HEK293 (cell line): ENCODE results near the gene ICAM3.
A peak's percentile ranks its signal among the peaks of the same experiment; 100 is the strongest.

Experiments
- GLI4 ChIP-seq: fragments of 450-650 bp; formaldehyde crosslinking; IDR thresholded peaks from 2 replicates; pipeline ENCODE4 v1.5.1; 2016; ENCODE audit warnings: missing biosample characterization, missing genetic modification characterization
- GLIS1 ChIP-seq: fragments of 450-650 bp; formaldehyde crosslinking; IDR thresholded peaks from 2 replicates; pipeline ENCODE4 v1.5.1; 2016; ENCODE audit warnings: missing biosample characterization, missing genetic modification characterization
- HOXC10 ChIP-seq: sonication (generic); formaldehyde crosslinking; IDR thresholded peaks from 2 replicates; pipeline ENCODE4 v1.8.1; 2023; ENCODE audit warnings: mild to moderate bottlenecking, missing genetic modification reagents
- KLF7 ChIP-seq: fragments of 450-650 bp; formaldehyde crosslinking; IDR thresholded peaks from 2 replicates; pipeline ENCODE4 v1.5.1; 2016; ENCODE audit warnings: missing biosample characterization, missing genetic modification characterization, borderline replicate concordance
- OVOL3 ChIP-seq: fragments of 450-650 bp; formaldehyde crosslinking; IDR thresholded peaks from 2 replicates; pipeline ENCODE4 v1.5.1; 2016; ENCODE audit warnings: missing biosample characterization, missing genetic modification characterization
- PRDM6 ChIP-seq: fragments of 450-650 bp; formaldehyde crosslinking; IDR thresholded peaks from 2 replicates; pipeline ENCODE4 v1.5.1; 2017; ENCODE audit warnings: missing biosample characterization, missing genetic modification characterization
- REPIN1 ChIP-seq: fragments of 450-650 bp; formaldehyde crosslinking; IDR thresholded peaks from 2 replicates; pipeline ENCODE4 v1.5.1; 2017; ENCODE audit warnings: missing biosample characterization, missing genetic modification characterization, low read depth
- TRIM28 ChIP-seq: IDR thresholded peaks from 2 replicates; pipeline ENCODE4 v1.6.1; 2011; ENCODE audit warnings: low read length, control low read depth, borderline replicate concordance
- ZNF10 ChIP-seq: fragments of 450-650 bp; formaldehyde crosslinking; IDR thresholded peaks from 2 replicates; pipeline ENCODE4 v1.5.1; 2017; ENCODE audit warnings: missing biosample characterization, missing genetic modification characterization
- ZNF146 ChIP-seq: fragments of 450-650 bp; formaldehyde crosslinking; IDR thresholded peaks from 2 replicates; pipeline ENCODE4 v1.5.1; 2016; ENCODE audit warnings: missing biosample characterization, missing genetic modification characterization
- ZNF16 ChIP-seq: fragments of 450-650 bp; formaldehyde crosslinking; IDR thresholded peaks from 2 replicates; pipeline ENCODE4 v1.5.1; 2016; ENCODE audit warnings: low read depth, missing biosample characterization, missing genetic modification characterization
- ZNF214 ChIP-seq: fragments of 450-650 bp; formaldehyde crosslinking; IDR thresholded peaks from 2 replicates; pipeline ENCODE4 v1.5.1; 2017; ENCODE audit warnings: missing biosample characterization, mild to moderate bottlenecking, missing genetic modification characterization, borderline replicate concordance
- ZNF23 ChIP-seq: fragments of 450-650 bp; formaldehyde crosslinking; IDR thresholded peaks from 2 replicates; pipeline ENCODE4 v1.5.1; 2016; ENCODE audit warnings: missing biosample characterization, missing genetic modification characterization, borderline replicate concordance
- ZNF266 ChIP-seq: fragments of 450-650 bp; formaldehyde crosslinking; IDR thresholded peaks from 2 replicates; pipeline ENCODE4 v1.5.1; 2016; ENCODE audit warnings: missing biosample characterization, missing genetic modification characterization, low read depth
- ZNF292 ChIP-seq: fragments of 450-650 bp; formaldehyde crosslinking; IDR thresholded peaks from 2 replicates; pipeline ENCODE4 v1.5.1; 2016; ENCODE audit warnings: low read depth, missing biosample characterization, missing genetic modification characterization, borderline replicate concordance
- ZNF362 ChIP-seq: fragments of 450-650 bp; formaldehyde crosslinking; IDR thresholded peaks from 2 replicates; pipeline ENCODE4 v1.5.1; 2016; ENCODE audit warnings: missing biosample characterization, missing genetic modification characterization
- ZNF391 ChIP-seq: fragments of 450-650 bp; formaldehyde crosslinking; IDR thresholded peaks from 2 replicates; pipeline ENCODE4 v1.5.1; 2016; ENCODE audit warnings: low read depth, missing biosample characterization, missing genetic modification characterization, borderline replicate concordance
- ZNF426 ChIP-seq: fragments of 450-650 bp; formaldehyde crosslinking; IDR thresholded peaks from 2 replicates; pipeline ENCODE4 v1.5.1; 2017; ENCODE audit warnings: missing biosample characterization, missing genetic modification characterization, mild to moderate bottlenecking, inconsistent platforms, moderate library complexity
- ZNF473 ChIP-seq: fragments of 450-650 bp; formaldehyde crosslinking; IDR thresholded peaks from 2 replicates; pipeline ENCODE4 v1.5.1; 2017; ENCODE audit warnings: missing biosample characterization, missing genetic modification characterization
- ZNF501 ChIP-seq: fragments of 450-650 bp; formaldehyde crosslinking; IDR thresholded peaks from 2 replicates; pipeline ENCODE4 v1.5.1; 2016; ENCODE audit warnings: missing biosample characterization, missing genetic modification characterization
- ZNF560 ChIP-seq: fragments of 450-650 bp; formaldehyde crosslinking; IDR thresholded peaks from 2 replicates; pipeline ENCODE4 v1.5.1; 2017; ENCODE audit warnings: missing biosample characterization, missing genetic modification characterization, borderline replicate concordance
- ZNF585B ChIP-seq: fragments of 450-650 bp; formaldehyde crosslinking; IDR thresholded peaks from 2 replicates; pipeline ENCODE4 v1.5.1; 2016; ENCODE audit warnings: missing biosample characterization, missing genetic modification characterization
- ZNF626 ChIP-seq: fragments of 450-650 bp; sonication (Bioruptor Pico); formaldehyde crosslinking; IDR thresholded peaks from 2 replicates; pipeline ENCODE4 v1.5.1; 2018; ENCODE audit warnings: missing biosample characterization, missing genetic modification characterization, inconsistent platforms
- ZNF639 ChIP-seq: fragments of 450-650 bp; formaldehyde crosslinking; IDR thresholded peaks from 2 replicates; pipeline ENCODE4 v1.5.1; 2016; ENCODE audit warnings: missing biosample characterization, missing genetic modification characterization
- ZNF645 ChIP-seq: fragments of 450-650 bp; formaldehyde crosslinking; IDR thresholded peaks from 2 replicates; pipeline ENCODE4; 2016; ENCODE audit warnings: missing biosample characterization, missing genetic modification characterization
- ZNF704 ChIP-seq: fragments of 450-650 bp; formaldehyde crosslinking; IDR thresholded peaks from 2 replicates; pipeline ENCODE4 v1.5.1; 2016; ENCODE audit warnings: missing biosample characterization, missing genetic modification characterization
- ZNF747 ChIP-seq: fragments of 450-650 bp; formaldehyde crosslinking; IDR thresholded peaks from 2 replicates; pipeline ENCODE4 v1.5.1; 2016; ENCODE audit warnings: missing biosample characterization, missing genetic modification characterization
- ZNF830 ChIP-seq: fragments of 450-650 bp; IDR thresholded peaks from 2 replicates; pipeline ENCODE4 v1.5.0; 2018; ENCODE audit warnings: missing biosample characterization, missing genetic modification characterization, low read depth, mild to moderate bottlenecking, moderate library complexity
- ZSCAN16 ChIP-seq: fragments of 450-650 bp; formaldehyde crosslinking; IDR thresholded peaks from 2 replicates; pipeline ENCODE4 v1.5.1; 2016; ENCODE audit warnings: missing biosample characterization, missing genetic modification characterization
- ZXDB ChIP-seq: fragments of 450-650 bp; formaldehyde crosslinking; IDR thresholded peaks from 2 replicates; pipeline ENCODE4 v1.5.1; 2016; ENCODE audit warnings: missing biosample characterization, missing genetic modification characterization
- TF ChIP-seq, protein P1 (sequence below): fragments of 450-650 bp; formaldehyde crosslinking; IDR thresholded peaks from 2 replicates; pipeline ENCODE4 v1.5.1; 2016; ENCODE audit warnings: missing biosample characterization, missing genetic modification characterization, borderline replicate concordance
- TF ChIP-seq, protein P2 (sequence below): IDR thresholded peaks from 2 replicates; pipeline ENCODE4 v1.6.1; 2011; ENCODE audit warnings: mild to moderate bottlenecking, low read depth, low read length, borderline replicate concordance

The ICAM3 gene

DNA sequence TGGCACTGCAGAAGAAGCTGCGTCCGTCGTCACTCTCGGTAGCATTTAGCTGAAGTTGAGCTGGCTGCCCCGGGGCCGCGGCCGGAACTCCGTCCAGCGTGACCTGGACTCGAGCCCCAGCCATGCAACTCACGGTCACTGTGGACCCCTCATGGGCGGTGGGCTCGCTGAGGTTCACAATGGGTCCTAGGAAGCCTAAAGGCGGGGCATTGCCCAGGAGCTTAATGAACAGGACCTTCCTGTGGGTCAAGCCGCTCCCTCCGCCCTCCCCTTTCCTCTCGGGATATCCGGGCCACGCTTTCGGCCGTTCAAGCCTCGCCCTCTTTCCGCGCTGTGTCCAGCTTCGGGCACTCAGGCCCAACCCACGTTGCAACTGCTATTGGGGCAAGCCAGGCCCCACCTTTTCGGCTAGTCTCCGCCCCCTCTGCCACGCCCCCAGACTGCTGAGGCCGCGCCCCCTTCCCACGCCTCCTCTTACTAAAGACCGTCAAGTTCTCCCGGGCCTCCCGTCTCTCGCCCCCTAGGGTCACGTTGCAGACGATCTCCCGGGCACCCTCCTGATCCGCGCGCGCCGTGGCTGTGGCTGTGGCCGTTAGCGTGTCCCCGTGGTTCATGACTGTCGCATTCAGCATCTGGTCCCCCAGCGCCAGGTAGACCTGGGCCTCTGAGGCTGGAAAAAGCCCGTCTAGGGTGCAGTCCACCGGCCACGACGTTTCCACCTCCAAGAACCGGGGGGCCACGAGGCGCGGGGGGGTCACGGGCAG, 4.7 kb downstream of the ICAM3 start (continued):
- TF ChIP-seq, protein P1, sequence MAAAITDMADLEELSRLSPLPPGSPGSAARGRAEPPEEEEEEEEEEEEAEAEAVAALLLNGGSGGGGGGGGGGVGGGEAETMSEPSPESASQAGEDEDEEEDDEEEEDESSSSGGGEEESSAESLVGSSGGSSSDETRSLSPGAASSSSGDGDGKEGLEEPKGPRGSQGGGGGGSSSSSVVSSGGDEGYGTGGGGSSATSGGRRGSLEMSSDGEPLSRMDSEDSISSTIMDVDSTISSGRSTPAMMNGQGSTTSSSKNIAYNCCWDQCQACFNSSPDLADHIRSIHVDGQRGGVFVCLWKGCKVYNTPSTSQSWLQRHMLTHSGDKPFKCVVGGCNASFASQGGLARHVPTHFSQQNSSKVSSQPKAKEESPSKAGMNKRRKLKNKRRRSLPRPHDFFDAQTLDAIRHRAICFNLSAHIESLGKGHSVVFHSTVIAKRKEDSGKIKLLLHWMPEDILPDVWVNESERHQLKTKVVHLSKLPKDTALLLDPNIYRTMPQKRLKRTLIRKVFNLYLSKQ = no peak
- no peak for TF ChIP-seq ZNF426
- no peak for TF ChIP-seq ZNF391 (tag by site-specific recombination)
- TF ChIP-seq ZNF560 (tag by site-specific recombination) = no peak
- no peak for TF ChIP-seq TRIM28
- TF ChIP-seq GLIS1 (tag by site-specific recombination) = peak; percentile 68
- TF ChIP-seq ZNF704 (tag by site-specific recombination) = no peak
- no peak for TF ChIP-seq ZNF747 (tag by site-specific recombination)
- no peak for TF ChIP-seq HOXC10 (CRISPR knock-in tag)
- no peak for TF ChIP-seq REPIN1 (tag by site-specific recombination)
- no peak for TF ChIP-seq ZNF292
- TF ChIP-seq ZSCAN16 (tag by site-specific recombination) = no peak
- TF ChIP-seq ZNF146 (tag by site-specific recombination) = no peak
- TF ChIP-seq ZNF362 (tag by site-specific recombination) = no peak
- no peak for TF ChIP-seq ZNF501
- no peak for TF ChIP-seq PRDM6 (tag by site-specific recombination)
- TF ChIP-seq ZNF16 (tag by site-specific recombination) = no peak
- TF ChIP-seq, protein P2, sequence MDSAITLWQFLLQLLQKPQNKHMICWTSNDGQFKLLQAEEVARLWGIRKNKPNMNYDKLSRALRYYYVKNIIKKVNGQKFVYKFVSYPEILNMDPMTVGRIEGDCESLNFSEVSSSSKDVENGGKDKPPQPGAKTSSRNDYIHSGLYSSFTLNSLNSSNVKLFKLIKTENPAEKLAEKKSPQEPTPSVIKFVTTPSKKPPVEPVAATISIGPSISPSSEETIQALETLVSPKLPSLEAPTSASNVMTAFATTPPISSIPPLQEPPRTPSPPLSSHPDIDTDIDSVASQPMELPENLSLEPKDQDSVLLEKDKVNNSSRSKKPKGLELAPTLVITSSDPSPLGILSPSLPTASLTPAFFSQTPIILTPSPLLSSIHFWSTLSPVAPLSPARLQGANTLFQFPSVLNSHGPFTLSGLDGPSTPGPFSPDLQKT = no peak
- TF ChIP-seq ZNF645 (tag by site-specific recombination) = 0 out of 2 replicates have a peak, but pooled peaks have one; percentile 13
- TF ChIP-seq ZNF830 (tag by site-specific recombination) = no peak
- no peak for TF ChIP-seq KLF7
- no peak for TF ChIP-seq GLI4
- no peak for TF ChIP-seq ZXDB (tag by site-specific recombination)
- no peak for TF ChIP-seq ZNF23 (tag by site-specific recombination)
- TF ChIP-seq ZNF585B = no peak
- no peak for TF ChIP-seq ZNF10 (tag by site-specific recombination)
- no peak for TF ChIP-seq OVOL3 (tag by site-specific recombination)
- TF ChIP-seq ZNF473 = no peak
- no peak for TF ChIP-seq ZNF626 (tag by site-specific recombination)
- TF ChIP-seq ZNF639 (tag by site-specific recombination) = no peak
- TF ChIP-seq ZNF214 (tag by site-specific recombination) = no peak
- TF ChIP-seq ZNF266 (tag by site-specific recombination) = no peak
